ENCODE measurements around the gene AZIN2. TPM values are rescaled to one million over a fixed set of nuclear protein-coding genes. Genes with fewer than 3 reads are reported as not detected.
A peak's percentile ranks its signal among the peaks of the same experiment; 100 is the strongest.
"Not testable (repeated sequence)": the region's sequence is repeated elsewhere in the genome, so short reads cannot be mapped to it uniquely, and the experiment has no call there.

The AZIN2 gene
- total RNA-seq, 1 donor from 2014 or later: 12.4 TPM

- DNase-seq (ENCODE audit: low spot score) (no peak), ATAC-seq (no peak)
- intact Hi-C loops (cut with DNase I): no loop called here
Measured at GRCh38 chr1:33088119-33088906, 7.4 kb downstream of the AZIN2 start.

- intact Hi-C loops (cut with DNase I): no loop called here
- ATAC-seq: no peak
- no peak for DNase-seq (ENCODE audit: low spot score)
Measured at GRCh38 chr1:33089457-33089856, 8.5 kb downstream of the AZIN2 start.

- intact Hi-C loops (cut with DNase I): loop anchor here (5.0 kb wide), 1 partner anchor 160 kb away; no protein-coding TSS in a partner anchor
- no peak for ATAC-seq
- no peak for DNase-seq (ENCODE audit: low spot score)
Measured at GRCh38 chr1:33092438-33092837, 11.5 kb downstream of the AZIN2 start.

GRCh38 chr1:33093004-33093403 is 12.1 kb downstream of the AZIN2 start:
- intact Hi-C loops (cut with DNase I): loop anchor here (5.0 kb wide), 1 partner anchor 161 kb away; no protein-coding TSS in a partner anchor
- DNase-seq (ENCODE audit: low spot score): no peak
- no peak for ATAC-seq

GRCh38 chr1:33094486-33094885 is 13.5 kb downstream of the AZIN2 start:
- ATAC-seq (no peak), DNase-seq (ENCODE audit: low spot score) (no peak)
- intact Hi-C loops (cut with DNase I): loop anchor here (5.0 kb wide), 1 partner anchor 162 kb away; no protein-coding TSS in a partner anchor

GRCh38 chr1:33094971-33095604 is 14.1 kb downstream of the AZIN2 start:
- intact Hi-C loops (cut with DNase I): loop anchor here (5.0 kb wide), 1 partner anchor 163 kb away; no protein-coding TSS in a partner anchor
- ATAC-seq: no peak
- DNase-seq (ENCODE audit: low spot score): peak; percentile 81

- DNase-seq (ENCODE audit: low spot score) (no peak), ATAC-seq (no peak)
- intact Hi-C loops (cut with DNase I): no loop called here
Measured at GRCh38 chr1:33096363-33097005, 15.5 kb downstream of the AZIN2 start.

GRCh38 chr1:33097137-33097611 is 16.2 kb downstream of the AZIN2 start:
- no peak for DNase-seq (ENCODE audit: low spot score)
- ATAC-seq: no peak
- intact Hi-C loops (cut with DNase I): no loop called here

- no peak for DNase-seq (ENCODE audit: low spot score)
- intact Hi-C loops (cut with DNase I): no loop called here
- no peak for ATAC-seq
Measured at GRCh38 chr1:33097762-33098161, 16.8 kb downstream of the AZIN2 start.

- no peak for ATAC-seq
- DNase-seq (ENCODE audit: low spot score): no peak
- intact Hi-C loops (cut with DNase I): no loop called here
Measured at GRCh38 chr1:33098371-33098770, 17.4 kb downstream of the AZIN2 start.

GRCh38 chr1:33099290-33100118 is 18.6 kb downstream of the AZIN2 start:
- intact Hi-C loops (cut with DNase I): no loop called here
- DNase-seq (ENCODE audit: low spot score) (peak; percentile 83), ATAC-seq (peak; percentile 97)

GRCh38 chr1:33100119-33100415 is 19.1 kb downstream of the AZIN2 start:
- ATAC-seq: peak; percentile 19
- intact Hi-C loops (cut with DNase I); DNase-seq (ENCODE audit: low spot score): not testable (repeated sequence)

- intact Hi-C loops (cut with DNase I): no loop called here
- DNase-seq (ENCODE audit: low spot score) (no peak), ATAC-seq (no peak)
Measured at GRCh38 chr1:33110477-33110876, 29.5 kb downstream of the AZIN2 start.

GRCh38 chr1:33111965-33112364 is 31.0 kb downstream of the AZIN2 start:
- ATAC-seq (no peak), DNase-seq (ENCODE audit: low spot score) (no peak)
- intact Hi-C loops (cut with DNase I): no loop called here

- ATAC-seq (no peak), DNase-seq (ENCODE audit: low spot score) (no peak)
- intact Hi-C loops (cut with DNase I): no loop called here
Measured at GRCh38 chr1:33117440-33118085, 36.6 kb downstream of the AZIN2 start.

GRCh38 chr1:33118274-33118673 is 37.3 kb downstream of the AZIN2 start:
- DNase-seq (ENCODE audit: low spot score) (no peak), ATAC-seq (no peak)
- intact Hi-C loops (cut with DNase I): no loop called here

- DNase-seq (ENCODE audit: low spot score): no peak
- intact Hi-C loops (cut with DNase I): no loop called here
- ATAC-seq: no peak
Measured at GRCh38 chr1:33119050-33119449, 38.1 kb downstream of the AZIN2 start.

- ATAC-seq (peak; percentile 18), DNase-seq (ENCODE audit: low spot score) (no peak)
- intact Hi-C loops (cut with DNase I): no loop called here
Measured at GRCh38 chr1:33119532-33120217, 38.7 kb downstream of the AZIN2 start.
